Natural killer cell (primary cell): ENCODE data around the gene DHRS2. TPM values are rescaled to one million over a fixed set of nuclear protein-coding genes. Genes with fewer than 3 reads are reported as not detected.

Experiments used
- ATAC-seq, 3 donors: fragments of 150-1000 bp in 2 of 3; fragments of 200-7000 bp in 1 of 3; cut with Tn5 transposase; 1 replicate in 1 of 3; 2 replicates in 2 of 3; pipeline ENCODE4 v1.10.0; 2021; ENCODE audit warnings: mild to moderate bottlenecking in 2 of 3, moderate library complexity in 2 of 3
- DNase-seq, 2 donors: peaks; one replicate each; pipeline versions ENCODE4 v3.0.0 to v3.0.0-alpha.2; 2013 to 2021; ENCODE audit warnings: mixed read lengths in 1 of 2
- H3K27ac ChIP-seq: one replicate; pipeline ENCODE4 v1.5.1; 2013; ENCODE audit warnings: mild to moderate bottlenecking, low read length
- H3K27me3 ChIP-seq: one replicate; pipeline ENCODE4 v1.6.1; 2013; ENCODE audit warnings: low read length; ENCODE audit not compliant: control insufficient read depth, insufficient read depth
- H3K36me3 ChIP-seq: one replicate; pipeline ENCODE4 v1.6.1; 2013; ENCODE audit warnings: low read length; ENCODE audit not compliant: control insufficient read depth, insufficient read depth
- H3K4me1 ChIP-seq: one replicate; pipeline ENCODE4 v1.6.1; 2013; ENCODE audit warnings: low read length; ENCODE audit not compliant: control insufficient read depth, insufficient read depth
- H3K4me3 ChIP-seq: one replicate; pipeline ENCODE4 v1.5.1; 2013; ENCODE audit warnings: low read length
- H3K9me3 ChIP-seq: one replicate; pipeline ENCODE4 v1.6.1; 2013; ENCODE audit warnings: low read length; ENCODE audit not compliant: control insufficient read depth, insufficient read depth
- H3K27ac Mint-ChIP-seq, 2 donors: one replicate each; pipeline ENCODE4 v1.8.0; 2022; ENCODE audit warnings: mild to moderate bottlenecking in 2 of 2, mixed read lengths in 2 of 2, moderate library complexity in 1 of 2
- H3K27me3 Mint-ChIP-seq, 2 donors: one replicate each; pipeline ENCODE4 v1.8.0; 2022; ENCODE audit warnings: low read depth in 2 of 2, mixed read lengths in 2 of 2
- H3K36me3 Mint-ChIP-seq: one replicate; pipeline ENCODE4 v1.8.0; 2022; ENCODE audit warnings: mixed read lengths
- H3K4me1 Mint-ChIP-seq, 2 donors: one replicate each; pipeline ENCODE4 v1.8.0; 2022; ENCODE audit warnings: mixed read lengths in 2 of 2
- H3K4me3 Mint-ChIP-seq: one replicate; pipeline ENCODE4 v1.8.0; 2022; ENCODE audit warnings: mild to moderate bottlenecking, moderate library complexity, mixed read lengths
- H3K9me3 Mint-ChIP-seq, 2 donors: one replicate each; pipeline ENCODE4 v1.8.0; 2022; ENCODE audit warnings: mixed read lengths in 2 of 2
- WGBS: methylation state at CpG from one replicate; pipeline ENCODE4 v1.1.7; 2013; ENCODE audit warnings: missing lambda C conversion rate; ENCODE audit not compliant: insufficient coverage; 5-methylcytosine and 5-hydroxymethylcytosine counted together
- intact Hi-C: fragments of 100-400 bp; cut with micrococcal nuclease; formaldehyde crosslinking; loops from one replicate; pipeline ENCODE4 v1.14.2; 2022
- total RNA-seq, 4 donors: library from RNA; stranded (reverse); fragments of 120-200 nt in 1 of 4; gene quantifications; one replicate each; pipeline versions ENCODE4 v1.2.3 to v1.2.4, GENCODE V29; 2013 to 2022
- TF ChIP-seq, protein P1 (sequence below): fragments of 200-600 bp; IDR thresholded peaks from one replicate; pipeline ENCODE4 v1.8.0; 2022; ENCODE audit warnings: antibody characterized with exemption

Gene DHRS2
- total RNA-seq, result under 1 TPM in 1 of 3 donors, not detected in 2; 0.50 TPM
- total RNA-seq (2013), result 0.14 TPM

- ATAC-seq, result no peak
- Histone ChIP-seq H3K4me3 (no peak within 1 kb of the TSS), H3K4me1 (peaks cover 6% of the 10 kb centered on the region), H3K27ac (no peak within 1 kb of the TSS), H3K9me3 (no peaks in the 10 kb centered on the region), H3K36me3 (no peaks in the 10 kb centered on the region), H3K27me3 (no peaks in the 10 kb centered on the region)
- no peaks in the 10 kb centered on the region for H3K9me3 Mint-ChIP-seq
- no peak within 1 kb of the TSS for H3K4me3 Mint-ChIP-seq
- H3K27ac Mint-ChIP-seq, result no peak within 1 kb of the TSS
- H3K4me1 Mint-ChIP-seq, result peaks cover 7 to 13% of the 10 kb centered on the region in 2 donors
- no peaks in the 10 kb centered on the region for H3K27me3 Mint-ChIP-seq
- no peaks in the 10 kb centered on the region for H3K36me3 Mint-ChIP-seq
- intact Hi-C loops, result no loop called here
- WGBS, result 95% methylated on average over 23 of the region's 23 CpGs
- TF ChIP-seq, protein P1, sequence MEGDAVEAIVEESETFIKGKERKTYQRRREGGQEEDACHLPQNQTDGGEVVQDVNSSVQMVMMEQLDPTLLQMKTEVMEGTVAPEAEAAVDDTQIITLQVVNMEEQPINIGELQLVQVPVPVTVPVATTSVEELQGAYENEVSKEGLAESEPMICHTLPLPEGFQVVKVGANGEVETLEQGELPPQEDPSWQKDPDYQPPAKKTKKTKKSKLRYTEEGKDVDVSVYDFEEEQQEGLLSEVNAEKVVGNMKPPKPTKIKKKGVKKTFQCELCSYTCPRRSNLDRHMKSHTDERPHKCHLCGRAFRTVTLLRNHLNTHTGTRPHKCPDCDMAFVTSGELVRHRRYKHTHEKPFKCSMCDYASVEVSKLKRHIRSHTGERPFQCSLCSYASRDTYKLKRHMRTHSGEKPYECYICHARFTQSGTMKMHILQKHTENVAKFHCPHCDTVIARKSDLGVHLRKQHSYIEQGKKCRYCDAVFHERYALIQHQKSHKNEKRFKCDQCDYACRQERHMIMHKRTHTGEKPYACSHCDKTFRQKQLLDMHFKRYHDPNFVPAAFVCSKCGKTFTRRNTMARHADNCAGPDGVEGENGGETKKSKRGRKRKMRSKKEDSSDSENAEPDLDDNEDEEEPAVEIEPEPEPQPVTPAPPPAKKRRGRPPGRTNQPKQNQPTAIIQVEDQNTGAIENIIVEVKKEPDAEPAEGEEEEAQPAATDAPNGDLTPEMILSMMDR, result no peak
- DNase-seq, result no peak
Measured at GRCh38 chr14:23636317-23637211, at the start of gene DHRS2. DHRS2 (plus strand) TSS chr14:23636364; CDS start chr14:23638865, 2,501 bp downstream.

DNA sequence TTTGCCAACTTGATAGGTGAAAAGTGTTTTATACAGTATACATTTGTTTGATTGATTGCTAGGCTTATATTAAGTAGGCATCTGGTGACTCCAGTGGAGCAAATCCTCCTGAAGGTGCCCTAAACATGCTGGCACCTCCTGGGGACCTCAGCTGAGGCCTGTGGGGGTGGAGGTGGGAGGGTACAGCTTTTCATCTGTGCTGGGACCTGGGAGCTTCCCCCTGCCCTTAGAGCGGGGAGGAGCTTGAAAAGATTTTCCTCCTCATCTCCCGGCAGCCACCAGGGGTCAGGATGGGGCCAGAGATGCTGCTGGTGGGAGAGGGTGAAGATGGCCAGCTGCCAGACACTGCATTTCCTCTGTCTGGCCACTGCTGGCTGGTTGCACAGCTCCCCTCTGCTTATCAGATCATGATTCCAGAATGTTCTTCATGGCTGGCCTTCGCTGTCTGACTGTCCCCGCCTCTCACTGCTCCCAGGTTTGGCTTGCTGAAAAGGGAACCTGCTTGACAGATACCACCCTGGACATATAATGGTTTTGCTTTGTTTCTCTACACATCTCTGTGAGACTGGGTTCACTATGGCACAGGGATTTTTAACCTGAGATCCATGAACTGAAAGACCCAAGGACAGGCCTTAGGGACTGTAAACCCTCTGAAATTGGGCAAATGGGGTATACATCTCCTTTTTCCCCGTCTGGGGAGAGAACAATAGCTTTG lies 47.1 kb upstream of the DHRS2 start:
- H3K9me3 ChIP-seq, result no peaks in the 10 kb centered on the region
- H3K36me3 Mint-ChIP-seq, result no peaks in the 10 kb centered on the region
- H3K4me3 ChIP-seq, result no peak overlapping the region
- TF ChIP-seq, protein P1, result peak; percentile 63
- no peaks in the 10 kb centered on the region for H3K27me3 ChIP-seq
- peaks cover 8% of the 10 kb centered on the region for H3K4me1 ChIP-seq
- H3K9me3 Mint-ChIP-seq, result no peaks in the 10 kb centered on the region
- 19% methylated on average over 5 of the region's 5 CpGs for WGBS
- ATAC-seq (peak; percentile 97 to 100 (median 99)), DNase-seq (peak; percentile 70 to 91)
- peaks cover 10% of the 10 kb centered on the region in 2 donors for H3K4me1 Mint-ChIP-seq
- H3K4me3 Mint-ChIP-seq, result no peak overlapping the region
- intact Hi-C loops, result loop anchor here (1.0 kb wide), 2 partner anchors 341 to 365 kb away; no protein-coding TSS in a partner anchor
- H3K27ac Mint-ChIP-seq, result no peak overlapping the region
- H3K27ac ChIP-seq, result no peak overlapping the region
- peaks cover 12 to 29% of the 10 kb centered on the region in 2 donors for H3K27me3 Mint-ChIP-seq
- H3K36me3 ChIP-seq, result no peaks in the 10 kb centered on the region

GRCh38 chr14:23589606-23590005 lies 46.6 kb upstream of the DHRS2 start:
- 53% methylated on average over 2 of the region's 2 CpGs for WGBS
- H3K27ac Mint-ChIP-seq, result no peak overlapping the region
- H3K9me3 Mint-ChIP-seq, result no peaks in the 10 kb centered on the region
- DNase-seq (no peak), ATAC-seq (no peak)
- H3K36me3 Mint-ChIP-seq, result no peaks in the 10 kb centered on the region
- peaks cover 8% of the 10 kb centered on the region for H3K4me1 ChIP-seq
- no peaks in the 10 kb centered on the region for H3K27me3 ChIP-seq
- H3K4me3 ChIP-seq, result no peak overlapping the region
- no peaks in the 10 kb centered on the region for H3K36me3 ChIP-seq
- TF ChIP-seq, protein P1, result no peak
- H3K9me3 ChIP-seq, result no peaks in the 10 kb centered on the region
- no peak overlapping the region for H3K4me3 Mint-ChIP-seq
- H3K27ac ChIP-seq, result no peak overlapping the region
- peaks cover 8 to 25% of the 10 kb centered on the region in 2 donors for H3K27me3 Mint-ChIP-seq
- intact Hi-C loops, result loop anchor here (1.0 kb wide), 2 partner anchors 341 to 365 kb away; no protein-coding TSS in a partner anchor
- H3K4me1 Mint-ChIP-seq, result peaks cover 10% of the 10 kb centered on the region in 2 donors
